ENCODE measurements around the gene ZBTB20. TPM values are rescaled to one million over a fixed set of nuclear protein-coding genes. Genes with fewer than 3 reads are reported as not detected.

ZBTB20 gene
- total and polyA plus RNA-seq, 10 donors: 0.32 to 89.7 (median 71.8) TPM

DNA sequence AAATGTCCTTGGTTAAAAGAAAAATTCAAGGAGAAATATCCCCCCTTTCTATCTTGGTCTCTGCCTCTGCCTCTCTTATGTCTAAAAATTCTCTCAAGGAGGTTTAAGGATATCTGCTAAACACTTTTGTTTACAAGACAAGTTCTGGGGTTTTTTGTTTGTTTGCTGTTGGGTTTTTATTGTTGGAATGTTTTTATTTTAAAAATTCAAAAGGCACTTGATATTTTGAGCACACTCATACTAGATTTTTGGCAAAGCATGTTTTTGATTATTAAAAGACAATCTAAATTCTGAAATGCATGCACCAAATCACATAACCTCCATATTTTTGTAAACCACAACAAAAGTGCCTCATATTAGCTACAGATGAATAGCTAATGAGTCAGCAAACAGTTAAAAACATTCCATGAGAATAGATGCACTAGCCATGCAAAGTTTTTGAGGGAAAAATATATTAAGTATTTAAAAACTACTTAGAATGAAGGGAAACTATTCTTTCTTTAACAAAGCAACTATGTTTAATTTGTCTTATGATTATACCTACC, 84.6 kb downstream of the ZBTB20 start:
- H3K36me3 ChIP-seq: no peaks in the 10 kb centered on the region
- no peak for DNase-seq
- H3K9me3 ChIP-seq: no peaks in the 10 kb centered on the region
- no peaks in the 10 kb centered on the region for H3K4me1 ChIP-seq
- TF ChIP-seq POLR2AphosphoS5 (IDR thresholded peaks at IDR 0.05) (no peak), POLR2A (IDR thresholded peaks at IDR 0.05) (no peak), CTCF (IDR thresholded peaks at IDR 0.05 in 8 of 11, conservative IDR thresholded peaks at IDR 0.05 in 3 of 11) (no peak)
- no peaks in the 10 kb centered on the region for H3K27me3 ChIP-seq (replicated peaks in 1 of 7)
- intact Hi-C loops (cut with DNase I; ENCODE audit: low total_unique reads): no loop called here
- no peak overlapping the region for H3K27ac ChIP-seq
- no peak overlapping the region for H3K4me3 ChIP-seq

DNA sequence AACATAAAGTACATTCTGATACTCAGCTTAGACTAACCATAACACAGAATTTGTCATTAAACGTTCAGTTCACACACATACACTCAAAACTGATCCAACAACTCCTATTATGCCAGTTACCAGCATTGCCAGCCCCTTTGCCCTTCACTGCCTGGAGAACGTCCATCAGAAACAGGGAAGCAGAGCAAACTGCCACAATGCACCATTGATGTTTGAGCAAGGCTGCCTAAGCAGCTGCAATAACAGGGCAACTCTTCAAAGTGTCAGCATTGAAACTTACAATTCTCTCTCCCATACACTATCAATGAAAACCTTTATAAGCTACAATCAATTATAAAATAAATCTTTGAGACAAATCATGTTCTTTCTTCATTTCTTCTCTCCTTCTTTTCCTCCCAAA, 85.1 kb downstream of the ZBTB20 start:
- no peak for DNase-seq
- no peak overlapping the region for H3K4me3 ChIP-seq
- TF ChIP-seq POLR2A (IDR thresholded peaks at IDR 0.05): no peak
- TF ChIP-seq CTCF (IDR thresholded peaks at IDR 0.05 in 8 of 11, conservative IDR thresholded peaks at IDR 0.05 in 3 of 11): no peak
- TF ChIP-seq POLR2AphosphoS5 (IDR thresholded peaks at IDR 0.05): no peak
- H3K4me1 ChIP-seq: no peaks in the 10 kb centered on the region
- intact Hi-C loops (cut with DNase I; ENCODE audit: low total_unique reads): no loop called here
- H3K9me3 ChIP-seq: no peaks in the 10 kb centered on the region
- H3K27ac ChIP-seq: no peak overlapping the region
- H3K27me3 ChIP-seq (replicated peaks in 1 of 7): no peaks in the 10 kb centered on the region
- 78 to 83% (median 80%) methylated on average over 2 of the region's 2 CpGs for WGBS, 5 donors
- no peaks in the 10 kb centered on the region for H3K36me3 ChIP-seq

DNA sequence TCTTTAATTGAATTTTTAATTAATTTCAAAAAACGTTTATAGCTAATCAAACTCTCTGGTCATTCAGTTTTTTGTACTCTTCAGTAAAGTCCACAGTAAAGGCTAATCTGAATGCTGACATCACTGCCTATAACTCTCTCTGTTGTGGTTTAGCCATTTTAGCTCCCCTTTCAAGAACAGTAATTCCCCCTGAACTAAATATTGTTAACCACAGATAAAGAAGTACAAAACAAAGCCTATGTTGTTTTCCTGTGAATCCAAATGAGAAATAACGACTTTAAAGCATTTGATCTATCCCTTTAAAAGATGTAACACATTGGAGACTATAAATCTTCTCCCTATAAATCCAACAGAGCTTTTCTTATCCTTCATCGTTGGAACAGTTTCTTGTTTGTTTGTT, 94.2 kb downstream of the ZBTB20 start:
- Histone ChIP-seq H3K4me1 (no peaks in the 10 kb centered on the region), H3K36me3 (no peaks in the 10 kb centered on the region), H3K27ac (no peak overlapping the region), H3K9me3 (no peaks in the 10 kb centered on the region), H3K4me3 (no peak overlapping the region), H3K27me3 (replicated peaks in 1 of 7) (no peaks in the 10 kb centered on the region)
- WGBS, 5 donors: 74 to 86% (median 84%) methylated on average over 3 of the region's 3 CpGs
- no peak for TF ChIP-seq POLR2AphosphoS5 (IDR thresholded peaks at IDR 0.05)
- no peak for TF ChIP-seq POLR2A (IDR thresholded peaks at IDR 0.05)
- intact Hi-C loops (cut with DNase I; ENCODE audit: low total_unique reads): no loop called here
- no peak for DNase-seq

DNA sequence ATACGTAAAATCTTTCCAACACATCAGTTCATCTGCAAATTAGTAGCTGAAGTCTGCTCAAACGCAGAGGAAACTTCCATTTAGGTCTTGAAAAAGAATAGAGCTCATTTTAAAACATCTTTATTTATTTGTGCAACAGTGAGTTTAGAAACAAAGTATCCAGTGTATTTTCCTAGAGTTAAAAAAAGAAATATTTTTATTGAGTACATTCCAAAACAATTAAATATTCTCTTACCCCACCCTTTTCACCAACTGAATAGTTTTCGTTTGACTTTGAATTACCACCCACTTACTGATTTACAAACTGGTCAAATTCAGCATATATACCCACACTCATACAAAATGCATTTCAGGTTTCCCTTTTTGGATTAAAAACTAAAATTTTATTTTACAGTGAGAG, 104.7 kb downstream of the ZBTB20 start:
- no peaks in the 10 kb centered on the region for H3K36me3 ChIP-seq
- DNase-seq: no peak
- no peaks in the 10 kb centered on the region for H3K27me3 ChIP-seq (replicated peaks in 1 of 7)
- H3K9me3 ChIP-seq: no peaks in the 10 kb centered on the region
- H3K4me1 ChIP-seq: peaks cover 0 to 6% (median 0%) of the 10 kb centered on the region in 6 donors
- intact Hi-C loops (cut with DNase I; ENCODE audit: low total_unique reads): loop anchor here (10.0 kb wide), 1 partner anchor 122 kb away; no protein-coding TSS in a partner anchor
- 83 to 90% (median 86%) methylated on average over 3 of the region's 3 CpGs for WGBS, 5 donors
- no peak overlapping the region for H3K27ac ChIP-seq
- TF ChIP-seq POLR2AphosphoS5 (IDR thresholded peaks at IDR 0.05): no peak
- TF ChIP-seq CTCF (IDR thresholded peaks at IDR 0.05 in 8 of 11, conservative IDR thresholded peaks at IDR 0.05 in 3 of 11): no peak
- TF ChIP-seq POLR2A (IDR thresholded peaks at IDR 0.05): no peak
- H3K4me3 ChIP-seq: no peak overlapping the region

All from spleen (tissue), 11 donors.